ENCODE data around the gene SDK1. TPM values are rescaled to one million over a fixed set of nuclear protein-coding genes. Genes with fewer than 3 reads are reported as not detected.

The SDK1 gene
- total and polyA plus RNA-seq, 10 of the 15 experiments (the other 5 are each of a cell fraction or from before 2014, with no cell fraction given), result 0.14 to 0.33 TPM; not detected in 8

DNA sequence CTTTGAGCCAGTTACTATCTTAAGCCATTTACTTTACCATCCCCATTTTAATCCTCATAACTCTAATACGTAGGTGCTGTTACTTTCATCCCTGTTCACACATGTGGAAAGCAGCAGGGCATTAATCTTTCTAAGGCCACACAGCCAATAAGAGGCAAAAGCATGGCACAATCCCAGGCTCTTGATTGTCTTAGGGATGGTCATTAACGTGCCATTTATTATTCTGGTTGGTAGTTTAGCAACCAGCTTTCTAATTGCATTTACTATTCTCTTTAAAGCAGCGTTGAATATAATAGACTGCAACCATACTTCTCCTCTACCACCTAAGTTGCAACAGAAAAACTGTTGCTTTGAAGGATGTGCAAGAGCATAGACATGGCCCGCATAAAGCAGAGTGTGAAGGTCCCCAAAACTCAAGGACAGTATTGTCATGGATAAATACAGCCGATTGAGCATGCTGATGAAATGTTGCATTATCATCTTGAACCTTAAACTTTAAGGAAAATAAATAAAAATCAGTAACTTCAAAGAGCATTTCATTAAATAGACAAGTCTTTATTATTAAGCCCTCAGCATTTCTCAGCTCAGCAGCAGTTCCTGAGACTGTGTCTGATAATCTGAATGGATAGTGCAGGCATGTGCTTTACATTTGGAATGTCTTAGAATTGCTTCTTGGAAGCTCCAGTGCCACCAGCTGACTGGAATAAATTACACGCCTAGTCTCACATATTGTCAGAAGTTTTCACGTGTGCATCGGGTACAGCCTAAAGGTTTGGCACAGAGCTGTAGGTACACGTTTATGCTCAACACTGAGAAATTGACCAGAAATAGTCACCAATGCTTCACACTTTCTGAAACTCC lies 467.1 kb downstream of the SDK1 start (continued):
- TF ChIP-seq RUNX3 (IDR thresholded peaks at IDR 0.05; ENCODE audit: low read length) (no peak), NFYA (IDR thresholded peaks at IDR 0.05; ENCODE audit: borderline replicate concordance, low read depth, low read length) (no peak), SIN3A (IDR thresholded peaks at IDR 0.05; ENCODE audit: low read depth, low read length) (no peak), ZNF207 (IDR thresholded peaks at IDR 0.05; ENCODE audit: borderline replicate concordance) (no peak)
- TF ChIP-seq, protein P1, sequence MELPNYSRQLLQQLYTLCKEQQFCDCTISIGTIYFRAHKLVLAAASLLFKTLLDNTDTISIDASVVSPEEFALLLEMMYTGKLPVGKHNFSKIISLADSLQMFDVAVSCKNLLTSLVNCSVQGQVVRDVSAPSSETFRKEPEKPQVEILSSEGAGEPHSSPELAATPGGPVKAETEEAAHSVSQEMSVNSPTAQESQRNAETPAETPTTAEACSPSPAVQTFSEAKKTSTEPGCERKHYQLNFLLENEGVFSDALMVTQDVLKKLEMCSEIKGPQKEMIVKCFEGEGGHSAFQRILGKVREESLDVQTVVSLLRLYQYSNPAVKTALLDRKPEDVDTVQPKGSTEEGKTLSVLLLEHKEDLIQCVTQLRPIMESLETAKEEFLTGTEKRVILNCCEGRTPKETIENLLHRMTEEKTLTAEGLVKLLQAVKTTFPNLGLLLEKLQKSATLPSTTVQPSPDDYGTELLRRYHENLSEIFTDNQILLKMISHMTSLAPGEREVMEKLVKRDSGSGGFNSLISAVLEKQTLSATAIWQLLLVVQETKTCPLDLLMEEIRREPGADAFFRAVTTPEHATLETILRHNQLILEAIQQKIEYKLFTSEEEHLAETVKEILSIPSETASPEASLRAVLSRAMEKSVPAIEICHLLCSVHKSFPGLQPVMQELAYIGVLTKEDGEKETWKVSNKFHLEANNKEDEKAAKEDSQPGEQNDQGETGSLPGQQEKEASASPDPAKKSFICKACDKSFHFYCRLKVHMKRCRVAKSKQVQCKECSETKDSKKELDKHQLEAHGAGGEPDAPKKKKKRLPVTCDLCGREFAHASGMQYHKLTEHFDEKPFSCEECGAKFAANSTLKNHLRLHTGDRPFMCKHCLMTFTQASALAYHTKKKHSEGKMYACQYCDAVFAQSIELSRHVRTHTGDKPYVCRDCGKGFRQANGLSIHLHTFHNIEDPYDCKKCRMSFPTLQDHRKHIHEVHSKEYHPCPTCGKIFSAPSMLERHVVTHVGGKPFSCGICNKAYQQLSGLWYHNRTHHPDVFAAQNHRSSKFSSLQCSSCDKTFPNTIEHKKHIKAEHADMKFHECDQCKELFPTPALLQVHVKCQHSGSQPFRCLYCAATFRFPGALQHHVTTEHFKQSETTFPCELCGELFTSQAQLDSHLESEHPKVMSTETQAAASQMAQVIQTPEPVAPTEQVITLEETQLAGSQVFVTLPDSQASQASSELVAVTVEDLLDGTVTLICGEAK (IDR thresholded peaks at IDR 0.05; ENCODE audit: borderline replicate concordance), result no peak

DNA sequence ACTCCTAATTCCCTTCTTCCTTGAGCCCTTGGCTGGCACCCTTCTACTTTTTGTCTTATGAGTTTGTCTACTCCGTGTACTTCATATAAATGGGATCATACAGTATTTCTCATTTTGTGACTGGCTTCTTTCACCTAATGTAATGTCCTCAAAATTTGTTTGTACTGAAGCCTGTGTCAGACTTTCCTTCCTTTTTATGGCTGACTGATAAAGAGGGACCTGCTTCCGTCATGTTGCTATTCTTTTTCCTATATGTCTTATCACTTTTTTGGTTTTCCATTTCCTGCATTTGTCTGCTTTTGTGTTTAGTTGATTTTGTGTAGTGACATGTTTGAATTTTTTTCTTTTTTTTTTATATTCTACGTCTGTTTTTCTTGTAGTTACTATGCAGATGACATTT lies 470.9 kb downstream of the SDK1 start:
- ATAC-seq (no peak), DNase-seq (ENCODE audit: low read depth, low spot score) (no peak), FAIRE-seq (no peak)
- Histone ChIP-seq H4K20me1 (ENCODE audit: control insufficient read depth, insufficient read depth) (no peaks in the 10 kb centered on the region), H3K9ac (ENCODE audit: control insufficient read depth, insufficient read depth, low read length) (no peak overlapping the region), H3K27me3 (replicated peaks in 1 of 2; ENCODE audit: control insufficient read depth in 2 of 2, insufficient read depth in 2 of 2, low read length in 1 of 2) (no peaks in the 10 kb centered on the region), H3K36me3 (ENCODE audit: control insufficient read depth in 2 of 2, insufficient read depth in 2 of 2, low read length in 1 of 2) (no peaks in the 10 kb centered on the region), H3K4me1 (ENCODE audit: control insufficient read depth, insufficient read depth, low read length) (no peaks in the 10 kb centered on the region), H3K79me2 (ENCODE audit: control insufficient read depth, insufficient read depth, low read length) (no peaks in the 10 kb centered on the region), H3K4me2 (ENCODE audit: control insufficient read depth, insufficient read depth) (no peak overlapping the region), H3K27ac (ENCODE audit: control insufficient read depth, insufficient read depth) (no peak overlapping the region), H2AFZ (ENCODE audit: control insufficient read depth, low read depth, low read length) (no peak overlapping the region), H3K4me3 (no peak overlapping the region), H3K9me3 (replicated peaks; ENCODE audit: control insufficient read depth, insufficient read depth, low read length) (no peaks in the 10 kb centered on the region)
- SMC1A ChIA-PET (ENCODE audit: uncharacterized antibody, unreplicated experiment), result interaction anchor here (0.5 kb wide), 1 partner anchor 9 kb away, joined by 3 read pairs; no protein-coding TSS in a partner anchor
- 14% methylated on average over 3 of the region's 3 CpGs for WGBS (ENCODE audit: insufficient coverage, insufficient replicate concordance, low lambda C conversion rate, missing lambda C conversion rate)
- CTCF ChIA-PET, result no interaction called here
- BruUV-seq (replicated peaks), result no TSS peak
- TF ChIP-seq JUND (IDR thresholded peaks at IDR 0.05; ENCODE audit: low read depth, low read length) (no peak), RBBP5 (conservative IDR thresholded peaks at IDR 0.05) (no peak), PML (IDR thresholded peaks at IDR 0.05; ENCODE audit: low read length) (no peak), RFX5 (IDR thresholded peaks at IDR 0.05; ENCODE audit: low read depth, low read length) (no peak), RB1 (IDR thresholded peaks at IDR 0.05; ENCODE audit: borderline replicate concordance) (no peak), TBL1XR1 (IDR thresholded peaks at IDR 0.05; ENCODE audit: low read depth, low read length) (no peak), CHD2 (IDR thresholded peaks at IDR 0.05; ENCODE audit: borderline replicate concordance, low read depth, low read length) (no peak), PAX8 (IDR thresholded peaks at IDR 0.05) (no peak)
- TF ChIP-seq, protein P2, sequence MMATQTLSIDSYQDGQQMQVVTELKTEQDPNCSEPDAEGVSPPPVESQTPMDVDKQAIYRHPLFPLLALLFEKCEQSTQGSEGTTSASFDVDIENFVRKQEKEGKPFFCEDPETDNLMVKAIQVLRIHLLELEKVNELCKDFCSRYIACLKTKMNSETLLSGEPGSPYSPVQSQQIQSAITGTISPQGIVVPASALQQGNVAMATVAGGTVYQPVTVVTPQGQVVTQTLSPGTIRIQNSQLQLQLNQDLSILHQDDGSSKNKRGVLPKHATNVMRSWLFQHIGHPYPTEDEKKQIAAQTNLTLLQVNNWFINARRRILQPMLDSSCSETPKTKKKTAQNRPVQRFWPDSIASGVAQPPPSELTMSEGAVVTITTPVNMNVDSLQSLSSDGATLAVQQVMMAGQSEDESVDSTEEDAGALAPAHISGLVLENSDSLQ (IDR thresholded peaks at IDR 0.05), result no peak
- RAD21 ChIA-PET (ENCODE audit: unreplicated experiment), result interaction anchor here (1.0 kb wide), 1 partner anchor 23 kb away, joined by 3 read pairs; no protein-coding TSS in a partner anchor
- intact Hi-C loops (cut with micrococcal nuclease; ENCODE audit: unreplicated experiment), result no loop called here
- POLR2A ChIA-PET, result no interaction called here
- in situ Hi-C loops (cut with MboI), result no loop called here

Measured in GM12878 (cell line).